Duodenal mucosa (tissue), 2 donors: ENCODE results near the gene KLRG1.

Source experiments
- H3K27ac ChIP-seq: one replicate; pipeline ENCODE4 v1.7.0; 2013; ENCODE audit warnings: low read depth, low read length
- H3K27me3 ChIP-seq, 2 donors: one replicate each; pipeline ENCODE4 v1.7.0; 2013; ENCODE audit warnings: low read length in 2 of 2, control low read depth in 1 of 2; ENCODE audit not compliant: insufficient read depth in 2 of 2, control insufficient read depth in 1 of 2
- H3K36me3 ChIP-seq, 2 donors: one replicate each; pipeline ENCODE4 v1.7.0; 2013; ENCODE audit warnings: low read length in 2 of 2, control low read depth in 1 of 2; ENCODE audit not compliant: insufficient read depth in 2 of 2, control insufficient read depth in 1 of 2
- H3K4me1 ChIP-seq, 2 donors: one replicate each; pipeline ENCODE4 v1.7.0; 2013; ENCODE audit warnings: low read length in 2 of 2, control low read depth in 1 of 2; ENCODE audit not compliant: insufficient read depth in 2 of 2, control insufficient read depth in 1 of 2
- H3K4me3 ChIP-seq, 2 donors: one replicate each; pipeline ENCODE4 v1.7.0; 2013; ENCODE audit warnings: low read length in 2 of 2, low read depth in 1 of 2
- H3K9ac ChIP-seq, 2 donors: one replicate each; pipeline ENCODE4 v1.7.0; 2013; ENCODE audit warnings: low read length in 2 of 2, low read depth in 1 of 2
- H3K9me3 ChIP-seq, 2 donors: one replicate each; pipeline ENCODE4 v1.7.0; 2013; ENCODE audit warnings: low read length in 2 of 2, control low read depth in 1 of 2; ENCODE audit not compliant: control insufficient read depth in 1 of 2

KLRG1 gene

DNA sequence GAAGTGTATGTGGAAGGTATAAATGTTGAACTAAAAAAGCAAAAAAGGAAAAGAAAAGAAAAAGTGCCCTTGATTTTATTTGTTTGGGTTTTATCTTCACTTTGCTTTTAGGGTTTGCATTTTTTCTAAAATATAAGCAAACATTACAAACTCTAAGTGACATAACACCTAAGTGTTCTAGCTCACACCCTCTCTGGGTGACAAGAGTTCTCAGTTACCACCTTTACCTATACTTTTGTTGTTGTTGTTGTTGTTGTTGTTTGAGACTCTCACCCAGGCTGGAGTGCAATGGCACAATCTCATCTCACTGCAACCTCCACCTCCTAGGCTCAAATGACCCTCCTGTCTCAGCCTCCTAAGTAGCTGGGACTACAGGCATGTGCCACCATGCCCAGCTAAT lies 13.0 kb downstream of the KLRG1 start:
- no peak overlapping the region for H3K27ac ChIP-seq
- no peaks in the 10 kb centered on the region for H3K27me3 ChIP-seq
- no peak overlapping the region for H3K4me3 ChIP-seq
- H3K9ac ChIP-seq = no peak overlapping the region
- no peaks in the 10 kb centered on the region for H3K36me3 ChIP-seq
- no peaks in the 10 kb centered on the region for H3K4me1 ChIP-seq
- no peaks in the 10 kb centered on the region for H3K9me3 ChIP-seq

DNA sequence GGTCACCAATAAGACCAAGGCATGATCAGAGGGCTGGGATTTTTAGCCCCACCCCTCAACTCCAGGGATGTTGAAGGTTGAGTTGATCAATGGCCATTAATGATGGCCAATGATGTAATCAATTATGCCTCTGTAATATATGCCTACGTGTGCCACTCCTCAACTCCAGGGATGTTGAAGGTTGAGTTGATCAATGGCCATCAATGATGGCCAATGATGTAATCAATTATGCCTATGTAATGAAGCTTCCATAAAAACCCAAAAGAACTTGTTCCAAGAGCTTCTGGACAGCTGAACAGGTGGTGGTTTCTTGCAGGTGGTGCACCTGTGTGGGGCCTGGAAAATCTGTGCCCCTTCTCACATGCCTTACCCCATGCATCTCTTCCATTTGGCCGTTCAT lies 33.2 kb downstream of the KLRG1 start:
- Histone ChIP-seq H3K4me1 (no peaks in the 10 kb centered on the region), H3K9me3 (peaks cover 1 to 6% of the 10 kb centered on the region in 2 donors), H3K36me3 (no peaks in the 10 kb centered on the region), H3K27ac (no peak overlapping the region), H3K4me3 (no peak overlapping the region), H3K27me3 (no peaks in the 10 kb centered on the region), H3K9ac (no peak overlapping the region)

DNA sequence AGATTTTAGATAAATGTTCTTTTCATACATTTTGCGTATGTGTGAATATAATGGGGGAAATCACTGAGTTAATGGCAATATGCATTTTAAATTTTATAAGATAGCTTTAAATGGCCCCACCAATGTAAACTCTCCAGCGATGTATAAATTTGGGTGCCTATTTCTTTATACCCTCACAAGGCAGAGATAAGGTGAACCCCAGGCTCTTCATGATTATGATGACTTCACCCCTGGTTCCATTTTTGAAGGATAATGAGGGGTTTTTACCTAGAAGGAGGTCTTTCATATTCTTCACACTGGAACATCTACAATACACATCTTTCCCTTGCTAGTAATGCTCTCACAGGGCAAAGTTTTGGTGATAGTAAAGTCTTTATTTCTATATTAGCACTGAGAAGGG lies 35.2 kb downstream of the KLRG1 start:
- no peak overlapping the region for H3K27ac ChIP-seq
- no peaks in the 10 kb centered on the region for H3K27me3 ChIP-seq
- H3K9me3 ChIP-seq = no peaks in the 10 kb centered on the region
- H3K9ac ChIP-seq = no peak overlapping the region
- H3K4me3 ChIP-seq = no peak overlapping the region
- no peaks in the 10 kb centered on the region for H3K36me3 ChIP-seq
- no peaks in the 10 kb centered on the region for H3K4me1 ChIP-seq

DNA sequence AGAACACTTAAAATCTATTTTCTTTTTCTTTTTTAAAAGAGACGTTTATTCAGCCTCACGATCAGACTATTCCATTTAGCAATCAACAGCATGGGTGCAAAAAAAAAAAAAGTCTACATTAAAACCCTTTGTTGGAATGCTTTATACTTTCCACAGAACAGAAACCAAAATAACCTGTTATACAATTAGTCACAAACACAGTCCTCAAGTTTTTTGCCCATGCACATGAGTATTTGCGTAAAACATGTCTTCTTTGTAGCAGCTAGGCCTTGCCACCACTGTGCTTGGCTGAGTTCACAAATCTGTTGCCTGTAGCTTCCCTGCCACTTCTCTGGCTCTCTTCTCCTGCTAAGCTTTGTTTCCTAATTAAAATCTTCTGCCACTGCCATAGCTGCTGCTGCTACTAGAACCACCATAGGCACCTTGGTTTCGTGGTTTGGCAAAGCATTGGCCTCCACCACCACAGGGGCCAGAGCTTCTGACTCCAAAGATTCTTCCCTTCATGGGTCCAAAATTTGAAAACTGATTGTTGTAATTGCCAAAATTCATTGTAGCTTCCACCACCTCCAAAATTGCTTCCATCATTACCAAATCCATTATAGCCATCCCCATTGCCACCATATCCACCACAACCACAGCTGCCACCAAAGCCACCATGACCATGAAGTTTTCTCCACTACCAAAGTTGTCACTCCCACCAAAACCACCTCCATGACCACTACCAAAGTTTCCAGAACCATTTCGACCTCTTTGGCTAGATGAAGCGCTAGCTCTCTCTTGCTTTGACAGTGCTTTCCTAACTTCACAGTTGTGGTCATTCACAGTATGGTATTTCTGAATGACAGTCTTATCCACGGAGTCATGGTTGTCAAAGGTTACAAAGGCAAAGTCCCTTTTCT lies 38.1 kb downstream of the KLRG1 start:
- no peaks in the 10 kb centered on the region for H3K9me3 ChIP-seq
- H3K4me3 ChIP-seq = no peak overlapping the region
- H3K27me3 ChIP-seq = no peaks in the 10 kb centered on the region
- no peak overlapping the region for H3K27ac ChIP-seq
- no peaks in the 10 kb centered on the region for H3K36me3 ChIP-seq
- no peaks in the 10 kb centered on the region for H3K4me1 ChIP-seq
- H3K9ac ChIP-seq = no peak overlapping the region

DNA sequence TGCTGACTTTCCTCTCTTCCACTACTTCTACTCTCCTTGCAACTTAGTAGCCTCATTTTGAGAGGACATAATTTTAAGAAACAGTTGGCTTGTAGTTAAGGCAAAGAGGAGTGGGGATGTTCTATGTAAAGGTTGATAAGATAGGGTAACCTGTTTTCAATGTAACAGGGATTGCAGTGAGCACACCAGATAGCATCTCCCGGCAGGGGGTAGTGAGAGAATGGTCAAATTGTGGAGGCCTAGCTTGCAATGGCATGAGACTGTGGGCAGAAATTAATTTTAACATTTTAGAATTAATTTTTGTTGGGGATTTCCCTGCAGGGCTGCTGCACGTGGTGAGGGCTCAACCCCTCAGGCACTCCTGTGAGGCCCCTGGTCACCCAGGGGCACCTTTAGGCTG lies 41.4 kb downstream of the KLRG1 start:
- no peak overlapping the region for H3K27ac ChIP-seq
- no peaks in the 10 kb centered on the region for H3K27me3 ChIP-seq
- no peak overlapping the region for H3K4me3 ChIP-seq
- no peaks in the 10 kb centered on the region for H3K36me3 ChIP-seq
- no peaks in the 10 kb centered on the region for H3K4me1 ChIP-seq
- H3K9ac ChIP-seq = no peak overlapping the region
- no peaks in the 10 kb centered on the region for H3K9me3 ChIP-seq

DNA sequence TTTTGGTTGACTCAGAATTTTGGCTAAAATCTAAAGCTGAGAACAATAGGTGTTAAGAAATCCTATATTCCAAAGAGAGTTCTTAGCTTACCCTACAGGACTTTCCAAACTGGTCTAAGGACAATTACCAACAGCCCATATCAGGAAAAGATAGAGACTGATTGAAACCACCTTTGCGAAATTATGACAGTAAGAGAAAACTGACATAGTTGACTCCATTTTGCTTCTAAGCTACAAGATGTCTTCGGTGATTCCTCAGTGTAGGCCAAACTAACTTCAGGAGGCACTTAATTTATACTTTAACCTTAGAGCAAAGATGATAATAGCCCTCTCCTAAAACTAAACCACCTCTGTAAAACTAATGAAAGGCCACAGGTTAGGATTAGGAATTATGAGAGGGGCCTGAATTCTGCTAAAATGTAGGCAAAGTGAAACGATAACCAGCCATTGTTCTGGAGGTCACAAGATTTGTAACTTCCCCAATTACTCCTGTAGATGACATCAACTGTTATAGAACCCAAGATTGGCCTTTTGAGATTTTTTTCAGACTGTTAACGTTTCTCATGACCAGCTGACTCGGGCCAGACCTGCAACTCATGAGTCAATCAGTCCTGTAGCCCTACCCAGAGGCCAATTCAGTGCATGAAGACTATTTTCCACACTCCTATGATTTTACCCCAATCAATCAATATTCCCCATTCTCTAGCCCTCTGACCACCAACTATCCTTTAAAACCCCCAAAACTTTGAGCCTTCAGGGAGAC lies 43.0 kb downstream of the KLRG1 start:
- Histone ChIP-seq H3K9ac (no peak overlapping the region), H3K4me3 (no peak overlapping the region), H3K27me3 (no peaks in the 10 kb centered on the region), H3K9me3 (no peaks in the 10 kb centered on the region), H3K4me1 (no peaks in the 10 kb centered on the region), H3K36me3 (no peaks in the 10 kb centered on the region), H3K27ac (no peak overlapping the region)

DNA sequence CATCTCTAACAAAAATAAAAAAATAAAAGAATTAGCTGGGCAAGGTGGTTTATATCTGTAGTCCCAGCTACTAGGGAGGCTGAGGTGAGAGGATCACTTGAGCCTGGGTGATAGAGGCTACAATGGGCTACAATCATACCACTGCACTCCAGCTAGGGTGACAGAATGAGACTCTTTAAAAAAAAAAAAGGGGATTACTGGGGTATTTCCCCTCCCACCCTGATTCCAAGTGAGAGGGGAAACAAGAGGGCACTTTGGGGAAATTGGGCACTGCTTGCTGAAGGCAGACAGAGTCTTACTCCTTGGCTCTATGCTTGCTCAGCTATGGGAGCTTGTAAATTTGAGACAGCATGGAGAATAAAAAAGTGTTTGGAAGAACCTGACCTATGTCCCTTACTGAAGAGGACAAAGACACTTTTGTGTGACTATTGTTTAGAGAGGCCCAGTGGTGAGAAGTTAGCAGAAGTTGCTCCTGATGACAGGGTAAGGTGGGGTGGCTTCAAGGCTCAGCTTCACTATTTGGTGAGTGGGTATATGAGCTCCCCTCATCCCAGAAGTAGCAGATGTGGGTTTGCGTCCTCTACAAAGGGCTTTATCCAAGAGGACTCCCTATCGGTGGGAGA lies 44.0 kb downstream of the KLRG1 start:
- H3K36me3 ChIP-seq = no peaks in the 10 kb centered on the region
- no peak overlapping the region for H3K9ac ChIP-seq
- H3K27ac ChIP-seq = no peak overlapping the region
- H3K4me1 ChIP-seq = no peaks in the 10 kb centered on the region
- H3K4me3 ChIP-seq = no peak overlapping the region
- H3K27me3 ChIP-seq = no peaks in the 10 kb centered on the region
- no peaks in the 10 kb centered on the region for H3K9me3 ChIP-seq

DNA sequence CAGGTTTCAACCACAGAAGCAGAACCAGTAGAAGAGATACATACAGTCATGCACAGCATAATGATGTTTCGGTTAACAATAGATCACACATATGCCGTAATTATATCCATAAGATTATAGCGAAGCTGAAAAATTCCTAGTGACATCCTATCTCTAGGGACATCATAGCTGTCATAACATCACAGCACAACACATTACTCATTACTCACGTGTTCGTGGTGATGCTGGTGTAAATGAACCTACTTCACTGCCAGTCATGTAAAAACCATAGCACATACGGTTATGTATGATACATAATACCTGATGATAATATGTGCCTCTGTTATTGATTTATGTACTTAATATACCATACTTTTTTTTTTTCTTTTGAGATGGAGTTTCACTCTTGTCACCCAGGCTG lies 44.7 kb downstream of the KLRG1 start:
- Histone ChIP-seq H3K27me3 (no peaks in the 10 kb centered on the region), H3K27ac (no peak overlapping the region), H3K4me1 (no peaks in the 10 kb centered on the region), H3K9me3 (no peaks in the 10 kb centered on the region), H3K4me3 (no peak overlapping the region), H3K36me3 (no peaks in the 10 kb centered on the region), H3K9ac (no peak overlapping the region)

DNA sequence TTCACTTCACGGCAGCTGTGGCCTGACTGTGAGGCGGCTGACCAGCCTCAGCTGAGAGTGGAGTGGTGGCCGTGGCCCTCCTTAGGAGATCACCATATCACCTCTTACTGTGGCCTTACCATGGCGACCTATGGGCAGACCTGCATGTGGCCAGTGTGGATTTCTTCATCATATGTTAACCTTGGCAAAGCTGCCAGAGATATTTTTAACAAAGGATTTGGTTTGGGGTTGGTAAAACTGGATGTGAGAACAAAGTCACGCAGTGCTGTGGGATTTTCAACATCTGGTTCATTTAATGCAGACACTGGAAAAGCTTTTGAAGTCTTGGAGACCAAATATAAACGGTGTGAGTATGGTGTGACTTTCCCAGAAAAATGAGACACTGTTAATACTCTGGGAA lies 46.9 kb downstream of the KLRG1 start:
- Histone ChIP-seq H3K9me3 (no peaks in the 10 kb centered on the region), H3K4me3 (no peak overlapping the region)

DNA sequence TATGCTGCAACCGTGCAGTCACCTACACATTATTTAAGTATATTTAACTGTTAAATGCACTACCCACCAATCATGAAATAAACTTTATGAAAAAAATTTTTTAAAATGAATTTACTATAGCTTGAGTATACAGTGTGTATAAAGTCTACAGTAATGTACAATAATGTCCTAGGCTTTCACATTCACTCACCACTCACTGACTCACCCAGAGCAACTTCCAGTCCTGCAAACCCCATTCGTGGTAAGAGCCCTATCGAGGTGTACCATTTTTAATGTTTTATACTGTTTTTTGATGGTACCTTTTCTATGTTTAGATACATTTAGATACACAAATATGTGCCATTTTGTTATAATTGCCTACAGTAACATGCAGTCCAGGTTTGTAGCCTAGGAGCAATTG lies 48.1 kb downstream of the KLRG1 start:
- H3K36me3 ChIP-seq = no peaks in the 10 kb centered on the region
- H3K9ac ChIP-seq = no peak overlapping the region
- H3K9me3 ChIP-seq = no peaks in the 10 kb centered on the region
- no peaks in the 10 kb centered on the region for H3K4me1 ChIP-seq
- H3K27ac ChIP-seq = no peak overlapping the region
- no peaks in the 10 kb centered on the region for H3K27me3 ChIP-seq
- H3K4me3 ChIP-seq = no peak overlapping the region

More for the DNA sequence above, 46.9 kb downstream of the KLRG1 start:
- H3K27me3 ChIP-seq = no peaks in the 10 kb centered on the region
- H3K9ac ChIP-seq = no peak overlapping the region
- no peaks in the 10 kb centered on the region for H3K4me1 ChIP-seq
- H3K36me3 ChIP-seq = no peaks in the 10 kb centered on the region
- H3K27ac ChIP-seq = no peak overlapping the region
